Stimulated activated CD4-positive, alpha-beta T cell treated with anti-CD3 and anti-CD28 coated beads, Interleukin-1b, Interleukin-23, amount 100 ng/mL, for 48 hours (primary cell): ENCODE measurements around the gene RAD21L1.
"Not testable (repeated sequence)": the region's sequence is repeated elsewhere in the genome, so short reads cannot be mapped to it uniquely, and the experiment has no call there.

ENCODE experiments used
- DNase-seq: peaks from one replicate; pipeline ENCODE4 v3.0.0-alpha.2; 2020

RAD21L1 gene

DNA sequence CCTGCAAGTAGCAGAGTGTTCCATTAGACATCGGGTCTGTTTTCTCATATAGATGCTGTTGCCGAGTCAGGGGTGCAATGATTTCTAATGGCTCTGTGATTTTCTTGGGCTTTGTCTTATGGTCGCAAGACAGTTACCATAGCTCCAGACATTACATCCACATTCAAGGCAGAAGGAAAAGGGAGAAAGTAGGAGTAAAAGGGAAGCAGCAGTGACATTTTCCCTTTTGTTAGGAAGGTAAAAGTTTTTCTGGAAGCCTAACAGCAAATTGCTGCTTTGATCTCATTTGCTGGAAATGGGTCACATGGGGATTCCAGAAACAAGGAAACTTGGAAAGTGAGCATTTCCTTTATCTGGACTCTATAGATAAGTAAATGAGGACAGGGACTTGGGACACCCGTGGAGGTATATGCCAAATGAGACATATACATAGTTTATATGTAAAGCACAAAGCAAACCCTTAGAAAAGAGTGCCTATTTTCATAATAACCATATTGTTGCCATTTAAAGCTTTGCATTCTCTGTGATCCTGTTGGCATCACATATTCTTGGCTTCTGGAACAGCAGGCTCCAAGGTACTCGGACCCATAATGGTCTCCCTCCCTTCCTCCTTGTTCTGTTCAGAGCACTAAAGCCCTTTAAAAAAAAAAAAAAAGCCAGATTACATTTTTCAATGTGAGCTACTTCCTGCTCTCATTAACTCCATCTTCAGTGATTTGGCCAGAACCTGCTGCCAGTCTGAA lies 22.9 kb upstream of the RAD21L1 start, which contains the start of gene C20orf202:
TSS of gene C20orf202 (plus strand) at position 693 of the 743 bp plus-strand sequence. CDS start 132 bp downstream, outside the sequence.
- no peak for DNase-seq

DNA sequence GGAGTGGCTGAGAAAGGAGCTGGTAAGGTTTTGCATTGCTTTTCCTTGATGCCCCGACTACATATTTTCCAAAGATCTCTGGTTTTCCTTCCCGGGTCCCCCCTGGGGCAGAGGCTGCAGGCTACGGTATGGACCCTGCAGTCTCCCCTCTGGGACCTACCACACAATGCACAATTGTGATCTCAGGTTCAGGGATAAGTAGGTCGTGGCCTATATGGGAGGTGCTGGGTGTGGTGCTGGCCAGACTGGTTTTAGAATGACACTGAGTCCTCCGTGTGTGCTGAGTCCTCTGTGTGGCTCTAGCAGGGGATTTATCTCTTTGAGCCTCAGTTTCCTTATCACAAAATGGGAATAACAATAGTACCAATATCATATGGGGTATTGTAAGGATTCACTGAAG lies 22.2 kb upstream of the RAD21L1 start:
- no peak for DNase-seq

- no peak for DNase-seq
Measured at GRCh38 chr20:1204113-1204512, 21.7 kb upstream of the RAD21L1 start.

GRCh38 chr20:1204576-1204975 lies 21.3 kb upstream of the RAD21L1 start:
- DNase-seq: no peak

GRCh38 chr20:1205802-1206201 lies 20.0 kb upstream of the RAD21L1 start:
- no peak for DNase-seq

GRCh38 chr20:1206366-1207148 lies 19.3 kb upstream of the RAD21L1 start:
- no peak for DNase-seq

- no peak for DNase-seq
Measured at GRCh38 chr20:1207293-1207878, 18.5 kb upstream of the RAD21L1 start.

DNA sequence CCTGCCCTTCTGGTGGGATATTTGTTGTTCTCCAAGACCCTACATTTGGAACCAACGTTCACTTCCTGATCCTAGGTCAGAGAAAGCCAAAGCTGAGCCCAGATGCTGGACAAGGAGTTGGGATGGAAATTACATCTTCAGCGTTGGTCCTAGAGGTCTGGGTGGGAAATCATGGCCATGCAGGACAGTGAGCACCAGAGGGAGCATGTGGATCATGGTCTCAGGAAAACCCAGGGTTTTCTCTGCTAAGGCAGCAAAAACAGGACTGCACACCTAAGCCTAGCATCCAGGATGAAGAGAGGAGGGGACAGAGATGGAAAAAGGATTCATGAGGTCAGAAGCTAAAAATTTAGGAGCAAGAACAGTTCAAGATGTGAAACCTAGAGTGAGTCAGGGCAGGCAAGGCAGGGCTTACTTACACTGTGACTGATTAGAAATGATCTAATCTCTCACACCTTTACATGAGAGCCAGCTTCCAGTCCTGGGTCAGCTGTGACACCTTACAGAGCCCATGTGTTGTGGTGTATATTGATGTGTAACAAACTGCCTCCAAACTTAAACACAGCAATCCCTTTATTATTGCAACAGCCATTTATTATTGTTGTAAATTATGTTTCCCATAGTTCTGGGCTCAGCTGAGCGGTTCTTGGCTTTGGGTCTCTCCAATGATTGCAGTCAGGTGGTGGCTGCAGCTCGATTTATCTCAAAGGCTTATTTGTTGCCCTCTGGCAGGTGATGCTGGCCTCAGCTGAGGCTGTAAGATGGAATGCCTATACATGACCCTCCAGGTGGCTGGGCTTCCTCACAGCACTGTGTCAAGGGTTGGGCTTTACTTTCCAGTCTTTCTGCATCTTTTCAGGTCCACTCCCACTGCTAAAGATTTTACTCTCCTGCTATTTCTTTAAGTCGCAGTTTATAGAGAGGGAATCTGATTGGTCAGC lies 16.1 kb upstream of the RAD21L1 start:
- peak; percentile 21 for DNase-seq

DNA sequence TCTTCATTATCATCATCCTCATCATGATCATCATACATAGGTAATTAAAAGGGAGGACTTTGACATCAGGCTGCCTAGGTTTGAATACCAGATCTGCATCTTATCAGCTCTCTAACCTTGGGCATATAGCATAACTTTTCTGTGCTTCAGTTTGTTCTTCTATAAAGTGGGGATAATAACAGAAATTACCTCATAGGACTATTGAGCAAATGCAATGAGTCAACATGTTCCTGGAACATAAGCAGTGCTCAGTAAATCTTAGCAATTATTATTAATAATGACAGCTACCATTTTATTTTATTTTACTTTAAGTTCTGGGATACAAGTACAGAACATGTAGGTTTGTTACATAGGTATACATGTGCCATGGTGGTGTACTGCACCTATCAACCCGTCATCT lies 15.3 kb upstream of the RAD21L1 start:
- DNase-seq: no peak

DNA sequence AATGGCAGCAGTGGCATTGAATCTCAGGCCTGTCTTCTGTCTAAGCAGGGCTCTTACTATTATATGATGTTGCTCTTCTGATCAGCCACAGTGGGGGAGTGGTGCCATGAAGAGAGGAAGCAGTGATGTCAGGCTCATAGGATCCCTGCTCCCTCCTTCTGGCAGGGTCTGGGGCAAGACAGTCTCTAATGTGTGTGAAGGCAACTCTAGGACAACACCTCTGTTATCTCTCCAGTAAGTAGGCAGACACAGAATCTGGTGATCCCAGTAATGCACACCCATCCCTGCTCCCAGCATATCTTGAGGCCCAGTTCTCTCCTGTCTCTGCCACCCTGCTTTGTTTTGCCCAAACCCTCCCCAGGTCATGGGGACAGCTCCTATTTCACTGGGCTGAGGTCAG lies 13.8 kb upstream of the RAD21L1 start:
- no peak for DNase-seq

GRCh38 chr20:1212607-1213396 lies 13.0 kb upstream of the RAD21L1 start:
- DNase-seq: peak; percentile 76

DNA sequence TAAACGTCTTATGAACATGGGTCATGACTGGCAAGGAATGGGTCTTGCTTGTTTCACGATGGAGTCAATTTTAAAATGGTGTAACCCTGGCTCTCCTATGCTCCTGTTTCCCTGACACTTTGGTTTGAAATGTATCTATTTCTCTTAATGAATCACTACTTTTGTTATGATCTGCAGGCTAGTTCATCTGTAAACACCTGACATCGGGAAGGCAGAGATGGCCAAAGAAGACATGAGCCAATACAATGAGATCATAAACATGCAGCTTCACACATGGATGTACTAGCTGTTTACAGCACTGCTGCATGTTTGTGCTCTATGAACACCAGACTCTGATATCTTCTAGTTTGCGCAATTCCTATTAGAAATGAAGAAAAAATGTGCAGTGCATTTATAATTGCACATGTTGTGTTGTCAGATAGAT lies 11.0 kb upstream of the RAD21L1 start:
- no peak for DNase-seq

GRCh38 chr20:1215386-1216170 lies 10.3 kb upstream of the RAD21L1 start:
- peak; percentile 86 for DNase-seq

- DNase-seq: peak; percentile 27
Measured at GRCh38 chr20:1216527-1217427, 9.1 kb upstream of the RAD21L1 start.

DNA sequence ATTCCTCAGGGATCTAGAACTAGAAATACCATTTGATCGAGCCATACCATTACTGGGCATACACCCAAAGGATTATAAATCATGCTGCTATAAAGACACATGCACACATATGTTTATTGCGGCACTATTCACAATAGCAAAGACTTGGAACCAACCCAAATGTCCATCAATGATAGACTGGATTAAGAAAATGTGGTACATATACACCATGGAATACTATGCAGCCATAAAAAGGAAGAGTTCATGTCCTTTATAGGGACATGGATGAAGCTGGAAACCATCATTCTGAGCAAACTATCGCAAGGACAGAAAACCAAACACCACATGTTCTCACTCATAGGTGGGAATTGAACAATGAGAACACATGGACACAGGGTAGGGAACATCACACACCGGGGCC lies 3.1 kb upstream of the RAD21L1 start:
- DNase-seq: not testable (repeated sequence)

GRCh38 chr20:1224205-1224890 lies 1.5 kb upstream of the RAD21L1 start:
- DNase-seq: no peak

- no peak for DNase-seq
Measured at GRCh38 chr20:1225263-1225782, 521 bp upstream of the RAD21L1 start.

DNA sequence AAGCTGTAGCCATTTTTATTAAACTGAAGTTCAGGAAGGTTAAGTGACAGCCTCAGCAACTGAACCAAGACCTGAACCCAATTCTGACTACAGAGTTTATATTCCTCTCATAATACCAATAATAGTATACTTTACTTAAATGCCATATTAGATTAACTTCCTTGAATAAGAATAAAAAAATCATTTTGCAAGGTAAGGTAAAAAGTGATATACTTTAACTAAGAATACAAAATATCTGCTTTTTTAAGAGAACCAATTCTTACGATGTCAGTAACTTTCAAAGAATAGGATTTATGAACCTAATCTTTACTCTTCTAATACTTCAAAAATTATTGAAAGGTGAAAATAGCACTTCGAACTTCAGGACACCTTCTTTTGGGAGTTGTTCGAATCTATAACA lies 3.7 kb downstream of the RAD21L1 start:
- DNase-seq: no peak
